NAMALWA (cell line): Measurements from ENCODE around the gene TUBB8B.
"Not testable (repeated sequence)": the region's sequence is repeated elsewhere in the genome, so short reads cannot be mapped to it uniquely, and the experiment has no call there.

ENCODE experiments used
- DNase-seq: peaks from one replicate; pipeline ENCODE4 v3.0.0-alpha.2; 2015; ENCODE audit warnings: low spot score

Gene TUBB8B

GRCh38 chr18:12773-13172, 36.6 kb downstream of the TUBB8B start:
- not testable (repeated sequence) for DNase-seq

GRCh38 chr18:11383-12274, 37.8 kb downstream of the TUBB8B start:
- DNase-seq, result not testable (repeated sequence)

- DNase-seq, result not testable (repeated sequence)
Observed at GRCh38 chr18:10624-11184, 38.7 kb downstream of the TUBB8B start.

GRCh38 chr18:9937-10336, 39.5 kb downstream of the TUBB8B start:
- peak; percentile 20 for DNase-seq
